ENCODE measurements around the gene FAAH2.
A peak's percentile ranks its signal among the peaks of the same experiment; 100 is the strongest.
"Not testable (repeated sequence)": the region's sequence is repeated elsewhere in the genome, so short reads cannot be mapped to it uniquely, and the experiment has no call there.

The FAAH2 gene

GRCh38 chrX:57380026-57380796 lies 93.7 kb downstream of the FAAH2 start:
- no peak for DNase-seq (ENCODE audit: low spot score)

DNA sequence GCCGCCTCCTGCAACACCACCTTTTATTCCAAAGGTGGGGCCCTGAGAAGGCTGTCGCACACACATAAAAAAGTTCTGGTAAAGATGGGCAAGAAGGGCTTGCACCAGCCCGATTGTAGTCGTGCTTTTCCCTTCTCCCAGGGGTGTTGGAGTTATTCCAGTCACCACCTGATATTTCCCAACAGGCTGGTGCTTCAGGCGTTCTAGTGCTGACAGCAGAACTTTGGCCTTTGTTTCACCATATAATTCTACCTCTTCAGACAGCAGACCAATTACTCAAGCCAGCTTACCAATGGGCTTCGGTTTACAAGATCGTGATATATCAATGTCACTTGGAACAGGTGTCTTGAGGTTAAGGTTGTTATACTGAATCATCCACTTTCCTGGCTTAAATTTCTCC lies 107.7 kb downstream of the FAAH2 start:
- not testable (repeated sequence) for DNase-seq (ENCODE audit: low spot score)

- not testable (repeated sequence) for DNase-seq (ENCODE audit: low spot score)
These were observed 116.7 kb downstream of the FAAH2 start for GRCh38 chrX:57403191-57403590.

DNA sequence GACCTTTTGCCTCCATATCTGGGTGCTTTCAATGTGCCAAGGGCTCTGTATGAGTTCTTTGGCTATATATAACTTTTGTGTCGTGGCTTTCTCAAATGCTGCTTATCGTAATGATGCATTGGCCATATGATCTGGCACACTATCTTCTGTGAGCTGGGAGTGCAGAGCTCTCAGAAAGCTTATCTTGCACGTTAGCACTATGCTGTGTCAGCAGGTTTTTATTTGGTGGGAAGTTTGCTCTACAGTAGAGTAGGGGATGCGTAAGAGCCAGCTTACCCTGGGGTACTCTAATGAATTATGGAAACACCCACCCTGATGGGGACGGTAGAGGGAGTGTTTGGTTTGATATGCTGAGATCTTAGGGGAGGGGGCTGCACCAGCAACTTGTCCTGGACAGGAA lies 119.6 kb downstream of the FAAH2 start:
- no peak for DNase-seq (ENCODE audit: low spot score)

DNA sequence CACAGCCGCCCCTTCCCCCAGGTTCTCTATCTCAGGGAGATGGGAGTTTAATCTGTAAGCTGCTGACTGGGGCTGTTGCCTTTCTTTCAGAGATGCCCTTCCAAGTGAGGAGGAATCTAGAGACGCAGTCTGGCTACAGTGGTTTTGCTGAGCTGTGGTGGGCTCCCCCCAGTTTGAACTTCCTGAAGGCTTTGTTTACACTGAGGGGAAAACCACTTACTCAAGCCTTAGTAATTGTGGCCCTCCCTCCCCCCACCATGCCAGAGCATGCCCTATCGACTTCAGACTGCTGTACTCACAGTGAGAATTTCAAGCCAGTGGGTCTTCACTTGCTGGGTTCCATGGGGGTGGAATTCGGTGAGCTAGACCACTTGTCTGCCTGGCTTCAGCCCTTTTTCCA lies 131.3 kb downstream of the FAAH2 start:
- no peak for DNase-seq (ENCODE audit: low spot score)

DNA sequence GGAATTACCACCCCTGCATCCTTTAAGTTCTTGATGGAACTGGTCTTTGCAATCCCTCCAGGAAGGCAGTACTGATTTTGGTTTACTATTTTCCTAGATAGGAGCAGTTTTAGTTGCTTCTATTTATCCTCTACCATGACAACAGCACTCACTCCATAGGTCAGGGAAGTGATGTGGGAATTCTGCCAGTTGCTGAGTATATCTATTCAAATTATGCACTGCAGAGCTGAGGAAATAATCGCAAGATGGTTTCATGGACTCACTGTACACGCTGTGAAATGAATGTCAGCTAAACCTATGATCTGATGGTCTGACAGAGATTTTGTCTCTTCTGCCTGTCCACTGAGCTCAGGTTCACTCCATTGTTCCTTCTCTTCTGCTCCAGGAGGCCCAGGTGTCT lies 135.8 kb downstream of the FAAH2 start:
- no peak for DNase-seq (ENCODE audit: low spot score)

- DNase-seq (ENCODE audit: low spot score) = no peak
These were observed 136.3 kb downstream of the FAAH2 start for GRCh38 chrX:57422790-57423189.

DNA sequence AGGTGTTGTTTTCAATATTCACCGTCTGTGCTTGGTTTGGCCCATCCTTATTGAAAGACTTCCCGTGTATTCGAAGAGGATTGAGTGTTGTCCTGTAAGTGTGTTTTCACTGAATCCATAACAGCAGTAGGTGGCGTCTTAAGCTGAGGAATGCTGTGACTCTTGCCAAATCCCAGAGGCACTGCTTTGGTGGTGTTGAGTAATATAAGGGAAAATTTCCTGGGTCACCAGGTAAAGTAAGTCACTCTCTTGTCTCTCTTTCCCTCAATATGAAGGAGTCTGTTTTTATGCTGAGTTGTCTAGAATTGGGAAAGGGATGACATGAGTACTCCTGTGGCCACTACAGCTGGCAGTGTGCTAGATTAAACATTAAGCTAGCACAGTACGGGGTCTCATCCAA lies 158.6 kb downstream of the FAAH2 start:
- no peak for DNase-seq (ENCODE audit: low spot score)

- no peak for DNase-seq (ENCODE audit: low spot score)
These were observed 159.3 kb downstream of the FAAH2 start for GRCh38 chrX:57445832-57446231.

DNA sequence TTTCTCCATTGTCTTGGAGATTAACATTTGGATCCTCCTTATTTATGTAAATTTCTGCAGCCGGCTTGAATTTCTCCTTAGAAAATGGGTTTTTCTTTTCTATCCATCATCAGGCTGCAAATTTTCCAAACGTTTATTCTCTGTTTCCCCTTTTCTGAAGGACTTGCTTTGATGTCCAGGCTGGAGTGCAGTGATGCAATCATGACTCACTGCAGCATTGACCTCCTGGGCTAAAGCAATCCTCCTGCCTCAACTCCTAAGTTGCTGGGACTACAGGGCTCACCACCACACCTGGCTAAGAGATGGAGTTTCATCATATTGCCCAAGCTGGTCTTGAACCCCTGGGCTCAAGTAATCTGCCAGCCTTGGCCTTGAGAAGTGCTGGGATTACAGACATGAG lies 161.3 kb downstream of the FAAH2 start:
- DNase-seq (ENCODE audit: low spot score) = no peak

DNA sequence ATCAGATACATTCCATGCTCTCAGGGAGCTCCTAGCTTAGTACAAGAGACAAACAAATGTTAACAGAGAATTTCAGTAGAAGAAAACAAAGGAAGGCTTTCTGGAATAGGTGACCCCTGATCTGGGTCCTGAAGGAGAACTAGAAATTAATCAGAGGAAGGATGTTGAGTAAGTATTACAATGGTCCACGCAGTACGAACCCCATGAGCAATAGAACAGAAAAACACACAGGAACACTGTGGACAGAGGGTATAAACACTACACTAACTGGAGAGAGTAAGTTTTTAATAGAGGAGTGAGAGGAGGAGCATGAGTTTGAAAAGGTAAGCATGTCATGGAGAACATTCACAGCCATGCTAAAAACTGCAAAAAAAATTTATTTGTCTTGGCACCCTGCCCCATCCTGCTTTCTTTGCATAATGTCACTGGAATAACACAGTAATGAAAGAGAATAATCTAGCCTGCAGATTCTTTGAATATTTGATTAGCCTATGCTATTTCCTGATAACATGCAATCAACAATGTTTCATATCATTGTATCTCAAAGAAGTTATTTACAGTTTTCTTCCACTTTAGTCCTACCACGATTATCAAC lies 165.0 kb downstream of the FAAH2 start:
- DNase-seq (ENCODE audit: low spot score) = no peak

DNA sequence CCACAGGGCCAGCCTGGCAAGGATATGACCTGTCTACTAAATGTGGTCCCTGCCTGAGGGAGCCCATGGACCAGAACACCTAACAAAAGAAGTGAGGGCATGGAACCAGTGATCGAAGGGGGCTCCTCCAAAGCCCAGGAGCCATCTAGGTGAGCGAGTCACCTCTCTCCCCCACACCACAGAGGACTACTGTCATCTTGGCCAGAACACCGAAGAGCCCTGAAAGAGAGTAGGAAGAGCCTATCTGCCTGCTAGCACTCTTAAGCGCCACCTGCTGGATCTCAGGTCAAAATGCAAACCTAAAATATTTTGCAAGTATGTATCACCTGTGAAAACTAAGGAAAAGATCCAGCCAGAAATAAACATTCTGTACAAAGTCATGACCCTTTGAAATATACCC lies 167.4 kb downstream of the FAAH2 start:
- DNase-seq (ENCODE audit: low spot score) = peak; percentile 31

DNA sequence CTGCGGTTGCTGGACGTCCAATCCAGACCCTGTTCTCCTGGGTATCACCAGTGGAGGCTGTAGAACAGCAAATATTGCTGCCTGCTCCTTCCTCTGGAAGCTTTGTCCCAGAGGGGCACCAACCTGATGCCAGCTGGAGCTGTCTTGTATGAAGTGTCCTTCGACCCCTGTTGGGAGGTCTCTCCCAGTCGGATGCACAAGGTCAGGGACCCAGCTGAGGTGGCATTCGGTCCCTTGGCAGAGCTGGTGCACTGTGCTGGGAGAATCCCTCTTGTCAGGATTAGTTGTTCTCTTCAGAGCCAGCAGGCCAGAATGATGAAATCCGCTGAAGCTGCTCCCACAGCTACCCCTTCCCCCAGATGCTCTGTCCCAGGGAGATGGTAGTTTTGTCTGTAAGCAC lies 195.0 kb downstream of the FAAH2 start:
- no peak for DNase-seq (ENCODE audit: low spot score)

DNA sequence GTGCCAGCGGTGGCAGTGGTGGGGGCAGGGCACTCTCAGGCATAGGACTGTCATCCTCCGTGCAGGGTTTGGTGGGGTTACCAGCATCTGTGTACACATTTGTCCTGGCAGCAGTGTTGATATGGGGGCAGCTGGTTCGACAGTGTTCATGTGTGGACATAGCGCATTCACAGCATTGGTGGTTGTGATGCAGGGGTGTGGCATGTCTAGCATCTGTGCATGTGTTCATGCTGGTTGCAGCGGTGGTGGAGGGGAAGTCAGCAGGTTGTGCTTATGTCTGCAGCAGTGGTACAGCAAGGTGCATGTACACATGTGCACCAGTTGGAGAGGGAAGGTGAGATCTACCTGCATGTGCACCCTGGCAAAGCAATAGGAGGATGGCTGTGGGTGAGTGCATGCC lies 230.0 kb downstream of the FAAH2 start:
- DNase-seq (ENCODE audit: low spot score) = no peak

GRCh38 chrX:57519578-57520118 lies 233.1 kb downstream of the FAAH2 start:
- no peak for DNase-seq (ENCODE audit: low spot score)

DNA sequence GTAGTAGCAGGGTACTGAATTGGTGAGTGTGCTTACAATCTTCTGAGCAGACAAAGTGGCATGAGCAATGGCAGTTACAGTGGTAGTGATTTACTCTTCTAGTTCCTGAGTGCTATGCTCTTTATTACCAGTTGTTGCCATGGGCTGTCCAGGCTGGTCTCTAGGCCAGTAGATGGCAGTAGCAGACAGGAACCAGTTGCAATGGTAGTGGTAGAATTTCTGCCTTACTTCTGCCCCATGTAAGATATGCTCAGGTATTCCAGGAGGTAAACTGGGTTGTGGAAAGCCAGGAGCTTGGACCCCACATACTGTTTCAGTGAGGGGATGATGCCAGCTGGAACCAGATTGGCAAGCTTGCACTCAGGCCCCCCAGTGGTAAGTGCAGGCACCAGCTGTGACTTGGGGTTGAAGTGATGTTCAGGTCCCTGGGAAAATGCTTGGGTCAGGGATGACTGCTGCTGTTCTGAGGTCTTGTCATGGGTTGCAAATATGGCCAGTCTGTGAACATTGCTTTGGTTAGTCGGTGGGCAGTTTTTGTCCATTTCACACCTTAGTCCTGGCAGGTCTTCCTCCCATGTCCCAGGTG lies 242.3 kb downstream of the FAAH2 start:
- DNase-seq (ENCODE audit: low spot score) = peak; percentile 19
